Heart right ventricle (tissue), 16 donors: ENCODE measurements around the gene RGL4. TPM values are rescaled to one million over a fixed set of nuclear protein-coding genes. Genes with fewer than 3 reads are reported as not detected.
A peak's percentile ranks its signal among the peaks of the same experiment; 100 is the strongest.
"Not testable (repeated sequence)": the region's sequence is repeated elsewhere in the genome, so short reads cannot be mapped to it uniquely, and the experiment has no call there.

Experiments
- ATAC-seq, 8 donors: fragments of 200-7000 bp; cut with Tn5 transposase; one replicate each; pipeline ENCODE4 v1.9.1; 2020; ENCODE audit warnings: mild to moderate bottlenecking in 8 of 8, moderate library complexity in 8 of 8, moderate number of reproducible peaks in 1 of 8
- DNase-seq, 2 donors: peaks; one replicate each; pipeline ENCODE4 v3.0.0-alpha.2; 2020
- H3K27ac ChIP-seq, 10 donors: fragments of 200-600 bp; sonication (generic) in 2 of 10; one replicate each; pipeline versions ENCODE4 v1.5.0 to v1.8.0; 2020 to 2022; ENCODE audit warnings: mild to moderate bottlenecking in 3 of 10
- H3K27me3 ChIP-seq, 7 donors: fragments of 200-600 bp; one replicate each; pipeline ENCODE4 v1.8.0; 2021 to 2022; ENCODE audit warnings: mild to moderate bottlenecking in 2 of 7
- H3K36me3 ChIP-seq, 9 donors: fragments of 200-600 bp; sonication (generic) in 1 of 9; one replicate each; pipeline versions ENCODE4 v1.5.0 to v1.8.0; 2020 to 2022; ENCODE audit warnings: mild to moderate bottlenecking in 2 of 9
- H3K4me1 ChIP-seq, 9 donors: fragments of 200-600 bp; sonication (generic) in 1 of 9; one replicate each; pipeline versions ENCODE4 v1.5.0 to v1.8.0; 2020 to 2022; ENCODE audit warnings: mild to moderate bottlenecking in 4 of 9
- H3K4me3 ChIP-seq, 10 donors: fragments of 200-600 bp; sonication (generic) in 2 of 10; one replicate each; pipeline versions ENCODE4 v1.5.0 to v1.8.0; 2020 to 2022; ENCODE audit warnings: mild to moderate bottlenecking in 7 of 10, moderate library complexity in 2 of 10
- H3K9me3 ChIP-seq, 11 donors: fragments of 200-600 bp in 10 of 11; sonication (generic) in 2 of 11; one replicate each; pipeline versions ENCODE4 v1.5.0 to v1.8.0; 2013 to 2022; ENCODE audit warnings: mild to moderate bottlenecking in 2 of 11, control low read depth in 1 of 11, moderate library complexity in 1 of 11
- CTCF ChIP-seq, 9 donors: fragments of 200-600 bp; sonication (generic) in 2 of 9; IDR thresholded peaks; one replicate each; pipeline versions ENCODE4 v1.5.0 to v1.8.0; 2021 to 2022; ENCODE audit warnings: antibody characterized with exemption in 9 of 9, mild to moderate bottlenecking in 5 of 9, moderate library complexity in 1 of 9
- WGBS, 2 donors: extraction: QIAGEN DNeasy Blood & Tissue Kit; methylation state at CpG; one replicate each; pipeline ENCODE4 v1.1.7; 2013; ENCODE audit warnings: inconsistent platforms in 1 of 2; 5-methylcytosine and 5-hydroxymethylcytosine counted together
- intact Hi-C, 10 donors: fragments of 100-400 bp; cut with DNase I; formaldehyde crosslinking; loops; one replicate each; pipeline versions ENCODE4 v1.11.1 to v1.14.2; 2022
- polyA plus RNA-seq, 2 donors: library from polyadenylated mRNA; stranded (reverse); fragments of 200-250 nt; gene quantifications; one replicate each; pipeline ENCODE4 v1.2.3, GENCODE V29; 2013
- total RNA-seq, 10 donors: library from RNA; stranded (reverse); fragmentation: NEBNext Ultra II Directional in 3 of 10; extraction: Animal tissue kit (Norgen Biotek cat#: 25700) in 3 of 10; gene quantifications; one replicate each; pipeline versions ENCODE4 v1.2.1 to v1.2.4, GENCODE V29; 2021 to 2023
- donor health status: Arrhythmogenic right ventricular cardiomyopathy.
- donor health status: ischemic (EF 13 %, LVEDD 7.1; RV severe dilation, severe dysfunction).
- donor health status: healthy with polysubstance abuse.
- donor health status: DM: no; HTN: yes; CAD: no.
- donor health status: DM: no; HTN: no; CAD: no.
- donor health status: ischemic (EF 25% LVEDD 6.9; RV normal size, moderate dysfunction).
- donor health status: ischemic (EF 25% LVEDD 5.7; RV mildly dilated, moderate dysfunction).
- donor health status: healthy.
- donor health status: DM: yes; HTN: yes; CAD: no.
- donor health status: Ischemic cardiomyopathy.
- donor health status: ischemic (EF 35%, LVEDD 5.7; RV mildly dilated, moderate dysfunction).
- donor health status: nonischemic (EF 11% LVEDD 7.7; RV severe dilation, severe dysfunction).
- donor health status: DM: yes; HTN: yes; CAD: no.
- donor health status: PGD.
- donor health status: ischemic (EF 29% LVEDD 5.4; RV normal size, mild dysfunction).
- donor health status: nonischemic (EF 23%, LVEDD 6.1; RV moderate dilation, normal function).

The RGL4 gene
- total and polyA plus RNA-seq, 12 donors = 0.23 to 1.6 (median 0.44) TPM; not detected in 8

GRCh38 chr22:23670378-23671295, 20.2 kb upstream of the RGL4 start:
- no peak overlapping the region for H3K4me3 ChIP-seq
- no peaks in the 10 kb centered on the region for H3K9me3 ChIP-seq
- no peak overlapping the region for H3K27ac ChIP-seq
- no peak for TF ChIP-seq CTCF (IDR thresholded peaks at IDR 0.05)
- DNase-seq = no peak
- no peaks in the 10 kb centered on the region for H3K27me3 ChIP-seq
- no peak for ATAC-seq
- peaks cover 0 to 10% (median 0%) of the 10 kb centered on the region in 9 donors for H3K36me3 ChIP-seq
- peaks cover 0 to under 1% (median 0%) of the 10 kb centered on the region in 9 donors for H3K4me1 ChIP-seq
- intact Hi-C loops = no loop called here
- 90 to 91% methylated on average over 16 of the region's 16 CpGs for WGBS, 2 donors

DNA sequence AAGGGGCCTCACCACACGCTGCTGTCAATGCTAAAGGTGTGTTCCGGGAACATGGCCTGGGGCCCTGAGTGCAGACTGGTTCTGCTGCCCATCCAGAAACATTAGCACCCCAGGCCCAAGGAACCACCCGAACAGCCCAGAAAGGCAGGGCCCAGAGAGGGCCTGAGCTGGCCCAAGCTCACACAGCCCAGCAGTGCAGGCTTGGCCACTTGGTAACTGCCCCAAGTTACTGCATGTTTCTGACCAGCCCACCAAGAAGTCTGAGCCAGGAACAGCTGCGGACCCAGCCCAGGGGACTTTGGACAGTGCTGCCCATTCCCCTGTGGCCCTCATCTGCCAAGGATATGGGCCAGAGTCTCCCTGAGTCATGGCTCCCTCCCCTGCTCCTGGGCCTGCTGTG, 19.4 kb upstream of the RGL4 start:
- H3K27me3 ChIP-seq, H3K4me1 ChIP-seq, DNase-seq, intact Hi-C loops, H3K4me3 ChIP-seq, H3K36me3 ChIP-seq, H3K27ac ChIP-seq, H3K9me3 ChIP-seq: not testable (repeated sequence)
- peak in 1 of 8 donors; percentile 19 for ATAC-seq
- WGBS, 2 donors = 100% methylated on average over 2 of the region's 4 CpGs; no CpG with 5 or more reads in 1 of the 2 donors

DNA sequence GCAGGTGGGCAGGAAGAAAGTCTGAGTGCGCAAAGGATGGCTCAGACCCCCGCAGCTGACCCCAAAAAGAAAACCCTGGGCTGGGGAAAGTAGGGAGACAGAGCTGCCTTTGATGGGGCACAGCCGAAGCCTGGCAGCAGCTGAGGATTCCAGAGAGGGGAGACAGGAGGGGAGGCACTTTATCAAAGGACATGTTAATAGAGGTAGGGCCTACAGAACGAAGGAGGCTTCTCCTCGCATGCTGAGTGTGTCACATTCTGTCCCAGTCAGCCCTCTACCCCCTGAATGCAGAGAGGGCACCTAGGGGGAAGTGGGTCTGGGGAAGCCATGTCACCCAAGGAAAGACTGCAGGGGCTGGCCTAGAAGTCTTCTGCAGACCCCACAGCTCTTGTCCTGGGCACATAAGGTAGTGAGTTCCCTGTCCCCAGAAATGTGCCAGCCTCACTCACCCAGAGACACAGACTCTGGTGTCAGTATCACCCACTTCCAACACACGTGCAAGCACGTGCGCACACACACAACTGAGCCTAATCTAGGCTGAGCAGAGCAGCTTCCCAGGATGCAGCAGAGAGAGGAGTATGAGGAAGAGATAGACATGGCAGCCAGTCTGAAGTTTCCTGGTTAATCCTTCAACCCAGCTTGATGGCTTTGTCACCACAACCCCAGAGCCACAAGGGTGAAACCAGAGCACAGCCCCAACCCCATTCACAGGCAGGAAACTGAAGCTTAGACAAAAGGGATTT, 18.3 kb upstream of the RGL4 start:
- H3K36me3 ChIP-seq, DNase-seq, H3K4me3 ChIP-seq, H3K9me3 ChIP-seq, intact Hi-C loops, H3K27ac ChIP-seq, ATAC-seq, H3K27me3 ChIP-seq: not testable (repeated sequence)
- 86 to 95% methylated on average over 8 of the region's 8 CpGs for WGBS, 2 donors
- H3K4me1 ChIP-seq = peaks cover 0 to 12% (median 0%) of the 10 kb centered on the region in 9 donors

GRCh38 chr22:23673050-23673620, 17.7 kb upstream of the RGL4 start:
- TF ChIP-seq CTCF (IDR thresholded peaks at IDR 0.05) = no peak
- H3K36me3 ChIP-seq = peaks cover 0 to 10% (median 0%) of the 10 kb centered on the region in 9 donors
- H3K4me3 ChIP-seq = no peak overlapping the region
- ATAC-seq (no peak), DNase-seq (no peak)
- H3K27me3 ChIP-seq = no peaks in the 10 kb centered on the region
- H3K9me3 ChIP-seq = no peaks in the 10 kb centered on the region
- no peak overlapping the region for H3K27ac ChIP-seq
- WGBS, 2 donors = 88 to 90% methylated on average over 7 of the region's 7 CpGs
- H3K4me1 ChIP-seq = peaks cover 0 to 12% (median 0%) of the 10 kb centered on the region in 9 donors
- intact Hi-C loops = no loop called here
